K562 (cell line): ENCODE data around the gene GNG11. TPM values are rescaled to one million over a fixed set of nuclear protein-coding genes. Genes with fewer than 3 reads are reported as not detected.

Experiments
- ATAC-seq: fragments of 200-7000 bp; cut with Tn5 transposase; 3 replicates; pipeline ENCODE4 v1.9.1; 2020; ENCODE audit warnings: moderate library complexity
- BruUV-seq: library from RNA; stranded (reverse); fragments of 400-500 nt; replicated peaks from 2 replicates; lab custom pipeline; 2021; lab: Mats Ljungman, UMichigan
- CTCF ChIA-PET: fragments of 300-600 bp; formaldehyde crosslinking; extraction: SDS; loops from one replicate; lab custom pipeline; 2021; ENCODE audit warnings: low intra/inter-chr PET ratio; lab: Yijun Ruan, JAX
- POLR2A ChIA-PET: fragments of 300-600, 350-650 bp; sonication (Branson Sonifier 250); formaldehyde crosslinking; extraction: SDS; loops from one replicate; lab custom pipeline; 2021; ENCODE audit warnings: antibody characterized with exemption, inconsistent platforms; lab: Yijun Ruan, JAX
- DNase-seq, 4 experiments: peaks; one replicate each; pipeline versions ENCODE4 v3.0.0 to v3.0.0-alpha.2; 2011 to 2018; ENCODE audit warnings: low spot score in 3 of 4, mixed read lengths in 3 of 4; ENCODE audit errors: extremely low read depth in 1 of 4
- FAIRE-seq: peaks from 2 replicates; lab custom pipeline; 2011; peaks lifted over from hg19 to GRCh38; lab: Jason Lieb, UNC
- H2AFZ ChIP-seq: 2 replicates; pipeline ENCODE4 v1.6.0; 2011; ENCODE audit warnings: low read depth, low read length, control low read depth, inconsistent platforms
- H3K27ac ChIP-seq: fragments of 200-600 bp; 3 replicates; pipeline ENCODE4 v1.8.0; 2011; ENCODE audit warnings: low read depth, mild to moderate bottlenecking, control low read depth, inconsistent platforms, low read length, moderate library complexity, mixed read lengths; ENCODE audit errors: extremely low read depth
- H3K27me3 ChIP-seq, 2 experiments: fragments of 300-600 bp in 1 of 2; 2 replicates in 1 of 2; 3 replicates in 1 of 2; pipeline versions ENCODE4 v1.6.0 to v1.8.0; 2011; ENCODE audit warnings: inconsistent platforms in 2 of 2, low read length in 2 of 2, mild to moderate bottlenecking in 1 of 2, mixed read lengths in 1 of 2, moderate library complexity in 1 of 2; ENCODE audit not compliant: control insufficient read depth in 2 of 2, insufficient read depth in 2 of 2
- H3K36me3 ChIP-seq: fragments of 300-600 bp; 3 replicates; pipeline ENCODE4 v1.8.0; 2011; ENCODE audit warnings: mild to moderate bottlenecking, low read length, inconsistent platforms; ENCODE audit not compliant: control insufficient read depth, insufficient read depth
- H3K4me1 ChIP-seq, 2 experiments: fragments of 200-600 bp in 1 of 2; replicated peaks in 1 of 2; 2 replicates in 1 of 2; 3 replicates in 1 of 2; pipeline versions ENCODE4 v1.5.1 to v1.8.0; 2011; ENCODE audit warnings: inconsistent platforms in 2 of 2, low read length in 2 of 2, mild to moderate bottlenecking in 1 of 2, mixed read lengths in 1 of 2, moderate library complexity in 1 of 2; ENCODE audit not compliant: control insufficient read depth in 2 of 2, insufficient read depth in 2 of 2
- H3K4me2 ChIP-seq: 2 replicates; pipeline ENCODE4 v1.6.1; 2011; ENCODE audit warnings: low read length, control low read depth, inconsistent platforms, mixed read lengths; ENCODE audit not compliant: insufficient read depth
- H3K4me3 ChIP-seq: fragments of 200-600 bp; sonication (generic), shearing (Covaris generic); 2 replicates; pipeline ENCODE4 v1.5.1; 2016; ENCODE audit warnings: control low read depth, inconsistent platforms
- H3K79me2 ChIP-seq: fragments of 200-600 bp; 3 replicates; pipeline ENCODE4 v1.8.0; 2011; ENCODE audit warnings: low read length, inconsistent platforms; ENCODE audit not compliant: control insufficient read depth, insufficient read depth
- H3K9ac ChIP-seq, 2 experiments: 2 replicates each; pipeline versions ENCODE4 v1.6.0 to v1.6.1; 2011; ENCODE audit warnings: low read depth in 2 of 2, low read length in 2 of 2, control low read depth in 1 of 2, inconsistent platforms in 1 of 2, mild to moderate bottlenecking in 1 of 2, mixed read lengths in 1 of 2; ENCODE audit not compliant: insufficient read depth in 1 of 2
- H3K9me1 ChIP-seq: one replicate; pipeline ENCODE4 v1.6.0; 2011; ENCODE audit warnings: inconsistent platforms, mild to moderate bottlenecking, low read length, moderate library complexity; ENCODE audit not compliant: control insufficient read depth, insufficient read depth
- H3K9me3 ChIP-seq: replicated peaks from 2 replicates; pipeline ENCODE4 v1.5.1; 2011; ENCODE audit warnings: low read depth, low read length, inconsistent platforms; ENCODE audit not compliant: control insufficient read depth, insufficient read depth
- H4K20me1 ChIP-seq: replicated peaks from 2 replicates; pipeline ENCODE4 v1.6.1; 2011; ENCODE audit warnings: low read length, inconsistent platforms, mixed read lengths; ENCODE audit not compliant: control insufficient read depth, insufficient read depth
- CTCFL ChIP-seq: IDR thresholded peaks from 2 replicates; pipeline ENCODE4 v1.6.1; 2011; ENCODE audit warnings: borderline replicate concordance, low read depth, mild to moderate bottlenecking, moderate library complexity, low read length; ENCODE audit not compliant: insufficient read depth, poor library complexity, severe bottlenecking
- DEAF1 ChIP-seq: fragments of 450-650 bp; formaldehyde crosslinking; IDR thresholded peaks from 2 replicates; pipeline ENCODE4 v1.4.0; 2020; ENCODE audit warnings: mild to moderate bottlenecking, moderate library complexity
- LARP7 ChIP-seq: fragments of 450-650 bp; IDR thresholded peaks from 2 replicates; pipeline ENCODE4 v1.6.1; 2016
- RAD21 ChIP-seq, 2 experiments: fragments of 250-450 bp in 1 of 2; fragments of 450-650 bp in 1 of 2; sonication (Bioruptor Pico) in 1 of 2; formaldehyde crosslinking in 1 of 2; IDR thresholded peaks in 1 of 2; conservative IDR thresholded peaks in 1 of 2; 2 replicates each; pipeline versions ENCODE4 v1.4.0 to v1.8.0; 2020 to 2022; ENCODE audit warnings: mild to moderate bottlenecking in 2 of 2, moderate library complexity in 1 of 2
- REST ChIP-seq, 2 experiments: fragments of 450-650 bp; formaldehyde crosslinking in 1 of 2; IDR thresholded peaks; 2 replicates each; pipeline versions ENCODE4 v1.4.0 to v1.6.1; 2014 to 2020; ENCODE audit warnings: mild to moderate bottlenecking in 2 of 2, borderline replicate concordance in 1 of 2, low read depth in 1 of 2
- SMC3 ChIP-seq: conservative IDR thresholded peaks from 2 replicates; pipeline ENCODE4 v1.6.1; 2011; ENCODE audit warnings: low read depth, low read length, improper control_type of control experiment; ENCODE audit not compliant: insufficient read depth
- WGBS: fragments of 100-300 bp; shearing (Covaris generic); methylation state at CpG from one replicate; pipeline ENCODE4 v1.1.6; 2016; ENCODE audit warnings: low coverage, mixed read lengths; ENCODE audit not compliant: insufficient coverage; ENCODE audit errors: missing lambda C conversion rate; 5-methylcytosine and 5-hydroxymethylcytosine counted together
- in situ Hi-C: fragments of 300-500 bp; cut with MboI; formaldehyde crosslinking; loops from 4 replicates; pipeline ENCODE4 v1.15.0; 2018; ENCODE audit warnings: inconsistent platforms, mixed read lengths
- intact Hi-C: fragments of 100-400 bp; cut with micrococcal nuclease; formaldehyde crosslinking; loops from 2 replicates; pipeline ENCODE4 v1.14.2; 2022
- polyA plus RNA-seq, 8 experiments: library from polyadenylated mRNA; depleted of rRNA in 4 of 8; stranded (reverse) in 5 of 8; unstranded in 3 of 8; fragments of >200 nt; fragmentation: Nextera tagmentation in 2 of 8; fragmentation: Illumina TruSeq in 1 of 8; extraction: Ambion mirVana in 2 of 8; extraction: Trizol in 1 of 8; gene quantifications; 2 replicates each; pipeline versions ENCODE4 v1.2.1 to v1.2.3, GENCODE V29; 2011 to 2014; ENCODE audit warnings: inconsistent platforms in 1 of 8, missing spikeins in 1 of 8
- total RNA-seq, 7 experiments: library from RNA; depleted of rRNA in 6 of 7; stranded (reverse); fragments of >200 nt in 6 of 7; fragmentation: Illumina TruSeq in 2 of 7; extraction: Trizol in 2 of 7; gene quantifications; 2 replicates each; pipeline versions ENCODE4 v1.2.1 to v1.2.3, GENCODE V29; 2011 to 2021; ENCODE audit warnings: low replicate concordance in 1 of 7

Gene GNG11
- total and polyA plus RNA-seq, 9 of the 15 experiments (the other 6 are each of a cell fraction or from before 2014, with no cell fraction given), result 0.06 TPM; not detected in 8

- peak; percentile 51 to 60 (median 56) for DNase-seq
- Histone ChIP-seq H3K9ac (no peak overlapping the region), H3K4me1 (no peaks in the 10 kb centered on the region), H3K4me3 (no peak overlapping the region), H4K20me1 (no peaks in the 10 kb centered on the region), H3K27me3 (no peaks in the 10 kb centered on the region), H3K4me2 (no peak overlapping the region), H3K79me2 (no peaks in the 10 kb centered on the region), H3K27ac (no peak overlapping the region), H3K36me3 (no peaks in the 10 kb centered on the region), H3K9me3 (no peaks in the 10 kb centered on the region), H2AFZ (no peak overlapping the region), H3K9me1 (no peaks in the 10 kb centered on the region)
- 0% methylated on average over 1 of the region's 1 CpG for WGBS
- peak; percentile 15 for FAIRE-seq
- ChIA-PET CTCF (interaction anchor here (0.6 to 1.4 kb wide), 3 partner anchors 19 to 389 kb away, joined by 3 to 6 read pairs (median 3); partner anchors contain the start of gene GNG11), POLR2A (no interaction called here)
- intact Hi-C loops, result loop anchor here (1.0 to 10.0 kb wide), 4 partner anchors 184 to 1344 kb away; partner anchors contain the start of gene COL1A2
- BruUV-seq, result no TSS peak
- peak; percentile 83 for ATAC-seq
- in situ Hi-C loops, result no loop called here
- TF ChIP-seq LARP7 (no peak), SMC3 (peak; percentile 44; the same call in 1 of the 2 replicates), REST (IDR thresholded peaks at IDR 0.05; ENCODE audit: borderline replicate concordance) (peak; percentile 48; the same call in 1 of the 2 replicates), REST (CRISPR knock-in tag; IDR thresholded peaks at IDR 0.05; ENCODE audit: low read depth) (no peak), DEAF1 (CRISPR knock-in tag) (peak; percentile 54; the same call in 1 of the 2 replicates), RAD21 (CRISPR knock-in tag; conservative IDR thresholded peaks at IDR 0.05 in 1 of 2, IDR thresholded peaks at IDR 0.05 in 1 of 2) (peak; percentile 64 to 80), CTCFL (peak; percentile 18)
These were observed 18.6 kb upstream of the GNG11 start for GRCh38 chr7:93902777-93903423.
